Activated gamma-delta T cell treated with anti-CD3 and anti-CD28 coated beads, Interleukin-2, amount 50 U/mL, for 16 hours (primary cell): Measurements from ENCODE around the gene ZBED1.
"Not testable (repeated sequence)": the region's sequence is repeated elsewhere in the genome, so short reads cannot be mapped to it uniquely, and the experiment has no call there.

Source experiments
- DNase-seq: peaks from one replicate; pipeline ENCODE4 v3.0.0-alpha.2; 2020; ENCODE audit warnings: low read depth

ZBED1 gene

GRCh38 chrX:2474963-2475726, 25.6 kb downstream of the ZBED1 start:
- no peak for DNase-seq

- DNase-seq: no peak
Measured at GRCh38 chrX:2474280-2474962, 26.4 kb downstream of the ZBED1 start.

GRCh38 chrX:2473064-2473463, 27.7 kb downstream of the ZBED1 start:
- not testable (repeated sequence) for DNase-seq

- DNase-seq: no peak
Measured at GRCh38 chrX:2471641-2472040, 29.1 kb downstream of the ZBED1 start.

GRCh38 chrX:2471126-2471525, 29.6 kb downstream of the ZBED1 start:
- DNase-seq: not testable (repeated sequence)

- DNase-seq: not testable (repeated sequence)
Measured at GRCh38 chrX:2469852-2470251, 30.9 kb downstream of the ZBED1 start.

- no peak for DNase-seq
Measured at GRCh38 chrX:2469196-2469685, 31.5 kb downstream of the ZBED1 start.

- DNase-seq: no peak
Measured at GRCh38 chrX:2468261-2469195, 32.2 kb downstream of the ZBED1 start.

- DNase-seq: no peak
Measured at GRCh38 chrX:2466876-2467656, 33.7 kb downstream of the ZBED1 start.

GRCh38 chrX:2464677-2465166, 36.1 kb downstream of the ZBED1 start:
- no peak for DNase-seq

- DNase-seq: no peak
Measured at GRCh38 chrX:2463973-2464676, 36.7 kb downstream of the ZBED1 start.

GRCh38 chrX:2463481-2463880, 37.3 kb downstream of the ZBED1 start:
- not testable (repeated sequence) for DNase-seq

GRCh38 chrX:2462780-2463179, 38.0 kb downstream of the ZBED1 start:
- DNase-seq: no peak

- no peak for DNase-seq
Measured at GRCh38 chrX:2462074-2462473, 38.7 kb downstream of the ZBED1 start.

- DNase-seq: no peak
Measured at GRCh38 chrX:2461711-2462016, 39.1 kb downstream of the ZBED1 start.

GRCh38 chrX:2460821-2461710, 39.7 kb downstream of the ZBED1 start:
- not testable (repeated sequence) for DNase-seq

- DNase-seq: not testable (repeated sequence)
Measured at GRCh38 chrX:2460048-2460447, 40.7 kb downstream of the ZBED1 start.

- no peak for DNase-seq
Measured at GRCh38 chrX:2458309-2458708, 42.5 kb downstream of the ZBED1 start.

GRCh38 chrX:2457289-2458133, 43.3 kb downstream of the ZBED1 start:
- DNase-seq: no peak
